ENCODE results near the gene DBI. TPM values are rescaled to one million over a fixed set of nuclear protein-coding genes. Genes with fewer than 3 reads are reported as not detected.

DBI gene
- total RNA-seq, 1 donor from 2014 or later, result 156 TPM

- no peak overlapping the region for H3K4me3 Mint-ChIP-seq (ENCODE audit: low read depth)
- no peak overlapping the region for H3K27ac Mint-ChIP-seq
- no peaks in the 10 kb centered on the region for H3K36me3 Mint-ChIP-seq (ENCODE audit: insufficient read depth)
- TF ChIP-seq, protein P1, sequence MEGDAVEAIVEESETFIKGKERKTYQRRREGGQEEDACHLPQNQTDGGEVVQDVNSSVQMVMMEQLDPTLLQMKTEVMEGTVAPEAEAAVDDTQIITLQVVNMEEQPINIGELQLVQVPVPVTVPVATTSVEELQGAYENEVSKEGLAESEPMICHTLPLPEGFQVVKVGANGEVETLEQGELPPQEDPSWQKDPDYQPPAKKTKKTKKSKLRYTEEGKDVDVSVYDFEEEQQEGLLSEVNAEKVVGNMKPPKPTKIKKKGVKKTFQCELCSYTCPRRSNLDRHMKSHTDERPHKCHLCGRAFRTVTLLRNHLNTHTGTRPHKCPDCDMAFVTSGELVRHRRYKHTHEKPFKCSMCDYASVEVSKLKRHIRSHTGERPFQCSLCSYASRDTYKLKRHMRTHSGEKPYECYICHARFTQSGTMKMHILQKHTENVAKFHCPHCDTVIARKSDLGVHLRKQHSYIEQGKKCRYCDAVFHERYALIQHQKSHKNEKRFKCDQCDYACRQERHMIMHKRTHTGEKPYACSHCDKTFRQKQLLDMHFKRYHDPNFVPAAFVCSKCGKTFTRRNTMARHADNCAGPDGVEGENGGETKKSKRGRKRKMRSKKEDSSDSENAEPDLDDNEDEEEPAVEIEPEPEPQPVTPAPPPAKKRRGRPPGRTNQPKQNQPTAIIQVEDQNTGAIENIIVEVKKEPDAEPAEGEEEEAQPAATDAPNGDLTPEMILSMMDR (IDR thresholded peaks at IDR 0.05; ENCODE audit: unreplicated experiment), result no peak
- H3K4me1 Mint-ChIP-seq (ENCODE audit: low read depth), result peaks cover 4% of the 10 kb centered on the region
- no peaks in the 10 kb centered on the region for H3K9me3 Mint-ChIP-seq (ENCODE audit: low read depth)
- DNase-seq (ENCODE audit: low spot score, unreplicated experiment), result no peak
- peaks cover 7% of the 10 kb centered on the region for H3K27me3 Mint-ChIP-seq
Measured at GRCh38 chr2:119384971-119385370, 18.2 kb downstream of the DBI start.

- H3K36me3 Mint-ChIP-seq (ENCODE audit: insufficient read depth), result no peaks in the 10 kb centered on the region
- DNase-seq (ENCODE audit: low spot score, unreplicated experiment), result no peak
- TF ChIP-seq, protein P1 (IDR thresholded peaks at IDR 0.05; ENCODE audit: unreplicated experiment), result no peak
- H3K4me1 Mint-ChIP-seq (ENCODE audit: low read depth), result peaks cover 4% of the 10 kb centered on the region
- no peak overlapping the region for H3K27ac Mint-ChIP-seq
- no peak overlapping the region for H3K4me3 Mint-ChIP-seq (ENCODE audit: low read depth)
- H3K9me3 Mint-ChIP-seq (ENCODE audit: low read depth), result no peaks in the 10 kb centered on the region
- H3K27me3 Mint-ChIP-seq, result peaks cover 7% of the 10 kb centered on the region
Measured at GRCh38 chr2:119385466-119385865, 18.7 kb downstream of the DBI start.

DNA sequence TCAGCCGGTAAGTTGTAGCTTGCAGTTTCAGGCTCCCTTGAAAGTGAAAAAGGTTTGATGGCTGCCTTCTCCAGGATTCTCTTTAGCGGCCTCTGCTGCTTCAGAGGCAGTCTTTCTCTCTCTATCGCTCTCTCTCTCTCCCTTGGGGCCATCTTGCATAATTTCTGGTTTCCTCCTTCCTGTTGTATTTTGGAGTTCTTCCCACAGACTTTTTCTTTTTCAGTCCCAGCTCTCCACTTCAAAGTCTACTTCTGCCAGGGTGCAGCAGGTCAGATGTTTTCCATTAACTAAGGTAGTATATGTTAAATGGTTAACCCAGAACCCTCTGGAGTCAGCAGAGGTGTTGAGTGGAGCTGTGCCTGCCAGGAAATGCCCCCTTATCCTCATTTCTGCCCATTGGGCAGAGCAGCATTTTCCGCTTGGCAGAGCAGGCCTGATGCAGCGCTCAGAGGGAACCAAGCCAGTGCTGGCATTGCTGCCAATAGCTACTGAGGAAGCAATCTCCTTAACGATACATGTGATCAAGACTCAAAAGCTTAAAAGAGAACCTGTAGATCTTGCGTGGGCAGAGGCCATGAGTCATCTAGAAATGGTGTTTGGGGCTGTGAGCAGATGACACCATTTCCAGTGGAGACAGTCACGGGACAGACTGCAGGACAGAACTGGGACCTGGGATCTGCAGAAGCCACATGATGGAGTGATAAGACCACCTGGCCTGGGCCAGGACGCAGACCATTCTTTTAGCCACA lies 20.8 kb downstream of the DBI start:
- Mint-ChIP-seq H3K36me3 (ENCODE audit: insufficient read depth) (no peaks in the 10 kb centered on the region), H3K27ac (peak overlapping the region; percentile 50), H3K4me3 (ENCODE audit: low read depth) (no peak overlapping the region), H3K9me3 (ENCODE audit: low read depth) (no peaks in the 10 kb centered on the region), H3K27me3 (peaks cover 7% of the 10 kb centered on the region), H3K4me1 (ENCODE audit: low read depth) (peaks cover 4% of the 10 kb centered on the region)
- DNase-seq (ENCODE audit: low spot score, unreplicated experiment), result no peak
- TF ChIP-seq, protein P1 (IDR thresholded peaks at IDR 0.05; ENCODE audit: unreplicated experiment), result no peak

GRCh38 chr2:119389615-119390306 lies 23.0 kb downstream of the DBI start:
- Mint-ChIP-seq H3K36me3 (ENCODE audit: insufficient read depth) (no peaks in the 10 kb centered on the region), H3K27me3 (no peaks in the 10 kb centered on the region), H3K4me3 (ENCODE audit: low read depth) (no peak overlapping the region), H3K27ac (no peak overlapping the region), H3K4me1 (ENCODE audit: low read depth) (peaks cover 4% of the 10 kb centered on the region), H3K9me3 (ENCODE audit: low read depth) (no peaks in the 10 kb centered on the region)
- no peak for DNase-seq (ENCODE audit: low spot score, unreplicated experiment)
- TF ChIP-seq, protein P1 (IDR thresholded peaks at IDR 0.05; ENCODE audit: unreplicated experiment), result no peak

DNA sequence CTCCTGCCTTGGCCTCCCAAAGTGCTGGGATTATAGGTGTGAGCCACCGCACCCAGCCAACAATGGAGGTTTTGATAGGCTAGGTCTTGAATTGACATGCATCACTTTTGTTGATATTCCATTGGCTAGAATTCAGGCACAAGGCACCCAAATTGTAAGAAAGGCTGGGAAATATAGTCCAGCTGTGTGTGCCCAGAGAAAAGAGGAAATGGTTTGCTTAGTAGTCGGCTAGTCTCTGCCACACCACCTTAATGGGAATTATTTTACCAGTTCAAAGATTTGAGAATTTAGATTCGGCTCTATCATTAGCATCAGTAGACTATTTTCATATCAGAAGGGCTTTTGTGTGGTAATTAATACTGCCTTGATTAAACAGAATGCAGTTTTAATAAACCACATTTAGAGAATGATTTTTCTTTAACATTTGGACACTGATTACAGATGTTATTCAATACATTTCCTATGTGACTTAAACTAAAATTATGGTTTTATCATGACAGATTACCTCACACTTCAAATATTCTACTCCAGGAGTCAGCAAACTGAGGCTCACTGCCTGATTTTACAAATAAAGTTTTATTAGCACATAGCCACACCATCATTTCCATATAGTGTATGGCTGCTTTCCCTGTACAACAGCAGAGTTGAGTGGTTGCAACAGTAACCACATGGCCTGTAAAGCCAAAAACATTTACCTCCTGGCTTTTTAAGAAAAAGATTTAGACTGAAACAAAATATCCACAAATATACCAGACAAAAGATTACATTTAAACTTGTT lies 27.4 kb downstream of the DBI start:
- DNase-seq (ENCODE audit: low spot score, unreplicated experiment), result no peak
- Mint-ChIP-seq H3K9me3 (ENCODE audit: low read depth) (no peaks in the 10 kb centered on the region), H3K36me3 (ENCODE audit: insufficient read depth) (no peaks in the 10 kb centered on the region), H3K27me3 (no peaks in the 10 kb centered on the region), H3K4me1 (ENCODE audit: low read depth) (no peaks in the 10 kb centered on the region), H3K27ac (no peak overlapping the region), H3K4me3 (ENCODE audit: low read depth) (no peak overlapping the region)
- TF ChIP-seq, protein P1 (IDR thresholded peaks at IDR 0.05; ENCODE audit: unreplicated experiment), result no peak
